Measurements from ENCODE around the gene ADCY7.

Gene ADCY7

DNA sequence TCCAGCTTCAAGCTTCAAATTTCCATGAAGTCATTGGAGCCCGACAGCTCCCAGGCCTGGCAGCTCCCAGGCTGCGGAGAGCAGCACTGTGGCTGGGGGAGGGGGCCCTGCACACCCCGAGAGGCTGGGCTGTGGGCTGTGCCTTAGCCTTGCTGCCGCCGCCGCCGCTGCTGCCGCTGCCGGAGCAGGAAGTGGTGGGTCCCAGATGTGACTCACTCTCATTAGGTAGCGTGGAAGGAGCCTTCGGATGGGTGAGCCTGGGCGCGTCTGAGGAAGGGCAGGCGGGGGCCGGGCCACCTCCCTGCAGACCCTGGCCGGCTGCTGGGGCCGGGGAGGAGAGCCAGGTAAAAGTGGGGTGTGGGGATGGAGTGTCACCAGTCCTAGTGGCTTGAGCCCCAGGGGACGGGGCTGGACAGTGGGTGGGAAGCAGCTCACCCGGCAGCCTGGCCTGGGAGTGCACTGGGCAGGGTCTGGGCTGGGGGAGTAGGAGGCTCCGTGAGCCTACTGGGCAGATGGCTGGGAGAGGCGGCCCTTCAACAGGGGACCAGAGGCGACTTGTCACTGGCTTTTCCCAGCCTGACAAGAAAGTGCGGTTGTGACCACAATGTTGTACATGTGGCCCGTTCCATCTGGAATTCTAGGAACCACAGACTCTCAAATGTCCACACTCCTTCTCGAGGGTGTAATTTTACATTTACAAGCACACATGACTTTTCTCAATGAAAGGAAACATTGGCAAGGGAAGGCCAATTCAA lies at the start of gene ADCY7:
ADCY7 (plus strand) TSS at position 215 of the 755 bp plus-strand sequence. CDS start 21,629 bp downstream, outside the sequence.
- peak within 1 kb of the TSS; percentile 77 for H3K4me3 ChIP-seq (ENCODE audit: low read depth, low read length)
- TF ChIP-seq, protein P1, sequence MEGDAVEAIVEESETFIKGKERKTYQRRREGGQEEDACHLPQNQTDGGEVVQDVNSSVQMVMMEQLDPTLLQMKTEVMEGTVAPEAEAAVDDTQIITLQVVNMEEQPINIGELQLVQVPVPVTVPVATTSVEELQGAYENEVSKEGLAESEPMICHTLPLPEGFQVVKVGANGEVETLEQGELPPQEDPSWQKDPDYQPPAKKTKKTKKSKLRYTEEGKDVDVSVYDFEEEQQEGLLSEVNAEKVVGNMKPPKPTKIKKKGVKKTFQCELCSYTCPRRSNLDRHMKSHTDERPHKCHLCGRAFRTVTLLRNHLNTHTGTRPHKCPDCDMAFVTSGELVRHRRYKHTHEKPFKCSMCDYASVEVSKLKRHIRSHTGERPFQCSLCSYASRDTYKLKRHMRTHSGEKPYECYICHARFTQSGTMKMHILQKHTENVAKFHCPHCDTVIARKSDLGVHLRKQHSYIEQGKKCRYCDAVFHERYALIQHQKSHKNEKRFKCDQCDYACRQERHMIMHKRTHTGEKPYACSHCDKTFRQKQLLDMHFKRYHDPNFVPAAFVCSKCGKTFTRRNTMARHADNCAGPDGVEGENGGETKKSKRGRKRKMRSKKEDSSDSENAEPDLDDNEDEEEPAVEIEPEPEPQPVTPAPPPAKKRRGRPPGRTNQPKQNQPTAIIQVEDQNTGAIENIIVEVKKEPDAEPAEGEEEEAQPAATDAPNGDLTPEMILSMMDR (IDR thresholded peaks at IDR 0.05; ENCODE audit: borderline replicate concordance, insufficient read depth, low read depth, low read length) = no peak

DNA sequence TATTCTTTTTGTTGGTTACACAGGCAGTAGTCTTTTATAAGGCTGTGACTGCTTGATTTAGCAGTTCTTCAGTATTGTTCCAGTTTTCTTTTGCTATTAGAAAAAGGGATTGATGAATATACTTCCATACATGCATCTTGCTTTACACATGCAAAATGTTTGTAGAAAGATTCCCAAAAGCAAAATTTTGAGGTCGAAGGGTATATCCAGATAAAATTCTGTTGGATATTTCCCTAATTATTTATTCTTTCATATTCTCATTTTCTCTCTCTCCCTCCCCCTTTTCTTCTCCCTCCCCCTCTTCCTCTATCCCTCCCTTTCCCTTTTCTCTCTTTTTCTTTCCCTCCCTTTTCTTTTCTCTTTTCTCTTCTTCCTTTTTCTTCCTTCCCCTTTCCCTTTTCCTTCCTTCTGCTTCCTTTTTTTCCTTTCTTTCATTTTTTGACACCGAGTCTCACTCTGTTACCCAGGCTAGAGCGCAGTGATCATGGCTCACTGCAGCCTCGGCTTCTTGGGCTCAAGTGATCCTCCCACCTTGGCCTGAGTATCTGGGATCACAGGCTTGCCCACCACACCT lies 46.9 kb upstream of the ADCY7 start:
- TF ChIP-seq, protein P1 (IDR thresholded peaks at IDR 0.05; ENCODE audit: borderline replicate concordance, insufficient read depth, low read depth, low read length) = no peak
- H3K4me3 ChIP-seq (ENCODE audit: low read depth, low read length) = no peak overlapping the region

DNA sequence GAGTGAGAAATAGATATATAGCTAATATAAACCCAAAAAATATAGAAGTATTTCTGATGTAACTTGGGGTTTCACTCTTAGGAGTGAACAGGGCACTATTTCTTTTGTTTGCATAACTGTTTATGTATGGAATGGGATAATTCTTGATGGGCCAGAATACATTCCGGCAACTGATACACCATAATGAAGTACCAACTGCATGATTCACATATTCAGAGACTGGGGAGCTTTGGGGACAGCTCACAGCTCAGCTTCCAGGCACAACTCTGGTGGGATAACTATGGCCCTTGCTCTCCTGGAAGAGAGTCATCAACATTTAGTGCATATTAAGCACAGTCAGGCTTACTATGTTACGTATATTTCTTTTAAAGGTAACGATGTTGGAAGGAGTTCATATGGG lies 42.1 kb upstream of the ADCY7 start:
- H3K4me3 ChIP-seq (ENCODE audit: low read depth, low read length) = no peak overlapping the region
- TF ChIP-seq, protein P1 (IDR thresholded peaks at IDR 0.05; ENCODE audit: borderline replicate concordance, insufficient read depth, low read depth, low read length) = no peak

DNA sequence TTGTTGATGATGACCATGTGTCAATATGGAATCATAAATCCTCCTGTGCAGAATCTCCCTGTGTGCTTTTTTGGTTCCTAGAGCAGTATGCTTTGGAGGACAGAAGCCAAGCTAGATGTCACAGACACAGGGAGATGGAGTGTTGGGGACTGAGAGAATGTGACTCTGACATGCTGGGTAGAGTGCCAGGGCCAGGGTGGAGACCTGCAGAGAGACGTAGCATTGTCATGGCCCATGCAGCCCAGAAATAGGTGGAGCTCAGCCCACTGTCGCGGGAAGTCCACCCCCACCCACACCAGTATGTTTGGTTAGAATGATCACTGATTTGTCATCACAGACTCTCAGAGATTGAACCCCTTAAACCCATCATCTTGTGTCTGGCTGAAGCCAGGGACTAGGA lies 39.2 kb upstream of the ADCY7 start:
- no peak overlapping the region for H3K4me3 ChIP-seq (ENCODE audit: low read depth, low read length)
- TF ChIP-seq, protein P1 (IDR thresholded peaks at IDR 0.05; ENCODE audit: borderline replicate concordance, insufficient read depth, low read depth, low read length) = no peak

DNA sequence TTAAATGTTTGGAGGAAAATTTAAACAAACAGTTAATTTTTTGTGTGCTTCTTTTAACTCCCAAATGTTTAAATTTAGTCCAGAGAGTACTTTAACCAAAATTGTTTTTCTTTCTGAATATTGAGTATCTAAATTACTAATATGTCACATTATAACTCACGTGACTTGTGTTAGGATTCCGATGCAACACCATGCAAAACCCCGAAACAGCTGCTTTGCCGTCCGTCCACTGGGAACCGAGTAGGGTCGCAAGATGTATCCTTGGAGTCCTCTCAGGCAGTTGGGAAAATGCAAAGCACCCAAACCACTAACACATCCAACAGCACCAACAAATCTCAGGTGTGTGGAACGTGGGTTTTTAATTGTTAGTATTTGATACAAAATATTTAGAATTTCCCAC lies 38.7 kb upstream of the ADCY7 start:
- H3K4me3 ChIP-seq (ENCODE audit: low read depth, low read length) = no peak overlapping the region
- TF ChIP-seq, protein P1 (IDR thresholded peaks at IDR 0.05; ENCODE audit: borderline replicate concordance, insufficient read depth, low read depth, low read length) = no peak

DNA sequence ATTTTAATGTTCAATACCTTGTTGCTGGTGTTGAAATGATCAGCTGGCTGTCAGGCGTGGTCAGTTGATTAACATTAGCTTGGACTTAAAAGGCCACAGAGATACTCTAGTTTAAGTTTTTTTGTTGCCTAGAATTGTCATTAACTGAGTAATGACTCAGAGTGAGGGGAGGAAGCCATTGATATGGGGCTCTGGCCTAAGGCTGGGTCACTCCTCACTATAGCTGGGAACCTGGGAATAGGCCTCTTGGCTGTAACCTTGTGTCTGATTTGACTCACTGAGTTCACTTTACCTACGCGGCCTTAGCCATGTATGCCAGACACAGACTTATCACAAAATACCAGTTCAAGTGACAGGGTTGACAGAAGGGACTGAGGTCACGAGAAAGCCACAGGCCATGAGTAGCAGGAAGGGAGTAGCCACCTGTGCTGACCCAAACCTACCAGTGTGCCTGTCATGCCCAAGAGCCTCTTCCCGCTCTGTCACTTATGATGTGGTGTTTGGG lies 37.9 kb upstream of the ADCY7 start:
- H3K4me3 ChIP-seq (ENCODE audit: low read depth, low read length) = no peak overlapping the region
- TF ChIP-seq, protein P1 (IDR thresholded peaks at IDR 0.05; ENCODE audit: borderline replicate concordance, insufficient read depth, low read depth, low read length) = no peak

All from GM12875 (cell line).